ENCODE data around the gene ELP4.

ELP4 gene

GRCh38 chr11:31779374-31779791, 269.8 kb downstream of the ELP4 start:
- peak; percentile 55 for DNase-seq (ENCODE audit: low spot score)

- DNase-seq (ENCODE audit: low spot score): no peak
Observed at GRCh38 chr11:31780078-31780477, 270.5 kb downstream of the ELP4 start.

GRCh38 chr11:31780480-31780971, 271.0 kb downstream of the ELP4 start:
- DNase-seq (ENCODE audit: low spot score): no peak

DNA sequence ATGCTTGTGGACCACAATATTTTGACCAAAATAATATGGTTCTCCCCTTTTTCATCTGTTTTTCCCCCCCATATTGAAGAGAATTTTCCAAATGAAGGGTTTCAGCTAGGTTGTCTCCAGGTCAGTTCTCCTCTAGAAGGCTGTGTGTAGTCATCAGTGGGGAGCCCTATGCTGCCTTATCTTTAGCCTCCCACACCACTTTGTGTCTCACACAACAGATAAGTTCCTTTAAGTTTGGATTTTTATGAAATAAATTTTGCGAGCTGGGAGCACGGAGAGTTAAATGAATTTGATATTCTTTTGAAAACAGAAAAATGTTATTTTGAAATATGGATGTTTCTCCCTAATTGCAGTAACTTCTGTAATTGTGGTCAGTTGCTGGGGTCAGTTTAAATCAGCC, 272.7 kb downstream of the ELP4 start:
- no peak for DNase-seq (ENCODE audit: low spot score)

- DNase-seq (ENCODE audit: low spot score): no peak
Observed at GRCh38 chr11:31783252-31783651, 273.7 kb downstream of the ELP4 start.

DNA sequence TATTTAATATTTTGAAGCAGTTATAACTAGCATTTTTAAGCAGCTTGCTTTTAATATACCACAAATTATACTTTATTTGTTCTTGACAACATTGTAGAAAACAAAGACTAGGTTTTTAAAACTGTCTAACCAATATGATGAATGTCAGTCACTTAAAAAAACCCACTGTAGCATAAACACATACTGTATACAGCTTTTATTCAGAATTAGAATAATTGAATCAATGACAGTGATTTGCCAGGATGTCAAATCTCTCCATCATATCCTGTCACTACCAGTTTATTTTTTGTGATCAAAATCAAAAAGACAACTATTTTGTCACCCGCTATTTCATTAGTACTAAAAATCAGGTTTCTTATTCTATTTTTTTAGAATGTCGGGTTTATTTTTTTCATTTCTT, 275.0 kb downstream of the ELP4 start:
- DNase-seq (ENCODE audit: low spot score): no peak

GRCh38 chr11:31786996-31787685, 277.6 kb downstream of the ELP4 start:
- no peak for DNase-seq (ENCODE audit: low spot score)

- DNase-seq (ENCODE audit: low spot score): no peak
Observed at GRCh38 chr11:31788085-31788484, 278.5 kb downstream of the ELP4 start.

GRCh38 chr11:31790649-31791048, 281.1 kb downstream of the ELP4 start:
- no peak for DNase-seq (ENCODE audit: low spot score)

DNA sequence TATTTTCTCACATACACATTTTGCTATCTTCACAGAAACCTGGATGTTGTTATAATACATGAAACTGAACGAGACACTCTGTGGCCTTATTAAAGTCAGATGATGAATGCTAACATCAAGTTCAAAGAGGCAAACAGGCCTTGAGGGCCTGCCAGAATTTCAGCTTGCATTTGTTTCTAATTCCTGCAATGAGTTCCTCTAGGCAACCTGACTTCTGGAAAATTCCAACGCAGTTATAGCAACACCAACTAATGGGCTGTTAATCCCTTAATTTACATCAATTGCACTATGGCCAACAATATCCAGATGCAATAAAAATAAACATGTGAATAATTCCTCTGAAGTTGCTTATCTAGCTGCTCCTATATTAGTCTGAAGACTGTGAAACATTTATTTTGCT, 282.5 kb downstream of the ELP4 start:
- DNase-seq (ENCODE audit: low spot score): no peak

DNA sequence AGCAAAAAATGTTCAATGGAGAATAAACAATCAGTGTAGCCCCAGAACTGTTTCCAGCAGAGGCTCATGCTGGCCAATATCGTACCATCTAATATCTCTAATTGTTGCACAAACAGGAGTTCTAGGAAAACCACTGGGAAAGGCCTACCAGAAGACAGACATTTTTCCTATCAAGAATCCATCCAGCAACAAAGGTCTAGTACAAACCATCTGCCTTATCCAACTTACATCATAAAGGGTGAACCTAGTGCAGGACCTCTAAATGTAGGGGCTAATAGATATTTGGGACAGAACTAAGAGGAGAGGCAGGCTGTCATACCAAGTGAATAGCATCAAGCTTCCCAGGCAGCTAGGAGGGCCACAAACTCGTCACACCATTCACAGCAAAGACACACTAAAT, 282.9 kb downstream of the ELP4 start:
- no peak for DNase-seq (ENCODE audit: low spot score)

GRCh38 chr11:31793264-31793663, 283.7 kb downstream of the ELP4 start:
- DNase-seq (ENCODE audit: low spot score): no peak

DNA sequence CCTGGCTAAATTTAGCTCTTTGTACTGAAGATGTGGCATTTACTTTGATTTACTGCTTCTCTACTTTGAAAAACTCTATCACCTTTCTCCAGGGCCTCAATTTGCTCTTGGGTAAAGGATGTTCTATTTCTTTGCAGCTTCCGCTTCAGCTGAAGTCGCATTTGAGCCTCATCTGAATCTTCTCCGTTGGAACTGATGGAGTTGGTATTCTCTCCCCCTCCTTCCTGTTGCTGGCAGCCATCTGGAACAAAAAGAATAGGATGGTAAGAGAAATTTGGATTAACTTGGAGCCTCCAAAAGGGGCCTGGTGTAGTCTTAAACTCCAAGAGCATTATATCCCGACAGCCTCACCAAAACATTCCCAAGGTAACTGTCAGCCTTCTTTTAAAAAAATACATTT, 285.0 kb downstream of the ELP4 start:
- DNase-seq (ENCODE audit: low spot score): no peak

DNA sequence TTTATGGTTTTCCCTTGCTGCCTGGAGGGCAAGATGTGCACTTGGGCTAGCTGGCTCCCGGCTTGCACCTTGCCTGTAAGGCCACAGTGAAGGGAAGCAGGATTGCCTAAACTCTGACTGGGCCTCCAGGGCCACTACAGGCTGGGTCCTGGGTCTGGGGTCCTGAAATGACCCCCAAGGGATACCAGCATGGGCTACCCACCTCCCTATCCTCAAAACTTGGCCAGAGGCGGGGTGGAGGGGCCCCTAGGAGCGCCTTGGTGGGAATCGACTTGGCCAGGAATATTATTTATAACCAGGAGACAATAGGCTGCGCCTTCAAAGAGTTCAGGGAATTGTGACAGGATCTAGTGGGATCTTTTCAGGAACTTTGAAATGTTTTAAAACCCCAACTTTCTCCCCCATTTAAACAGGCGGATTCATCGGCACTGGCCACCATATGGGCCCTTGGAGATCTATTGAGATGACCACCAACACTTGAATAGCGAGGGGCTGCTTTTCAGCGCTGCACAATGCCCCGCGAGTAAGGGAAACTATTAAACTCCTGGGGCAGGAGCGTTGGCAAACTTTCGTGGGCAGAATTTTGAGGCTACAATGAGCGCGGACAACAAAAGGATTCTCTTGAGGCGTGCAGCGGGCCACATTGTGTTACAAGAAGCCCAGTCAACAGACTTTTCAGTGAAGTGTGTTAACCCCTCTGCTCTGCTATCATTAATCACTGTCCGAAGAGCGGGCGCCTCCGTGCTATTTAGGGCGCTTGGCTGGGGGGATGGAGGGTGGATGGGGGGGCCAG, 286.3 kb downstream of the ELP4 start:
- DNase-seq (ENCODE audit: low spot score): no peak

- no peak for DNase-seq (ENCODE audit: low spot score)
Observed at GRCh38 chr11:31796499-31797189, 287.1 kb downstream of the ELP4 start.

DNA sequence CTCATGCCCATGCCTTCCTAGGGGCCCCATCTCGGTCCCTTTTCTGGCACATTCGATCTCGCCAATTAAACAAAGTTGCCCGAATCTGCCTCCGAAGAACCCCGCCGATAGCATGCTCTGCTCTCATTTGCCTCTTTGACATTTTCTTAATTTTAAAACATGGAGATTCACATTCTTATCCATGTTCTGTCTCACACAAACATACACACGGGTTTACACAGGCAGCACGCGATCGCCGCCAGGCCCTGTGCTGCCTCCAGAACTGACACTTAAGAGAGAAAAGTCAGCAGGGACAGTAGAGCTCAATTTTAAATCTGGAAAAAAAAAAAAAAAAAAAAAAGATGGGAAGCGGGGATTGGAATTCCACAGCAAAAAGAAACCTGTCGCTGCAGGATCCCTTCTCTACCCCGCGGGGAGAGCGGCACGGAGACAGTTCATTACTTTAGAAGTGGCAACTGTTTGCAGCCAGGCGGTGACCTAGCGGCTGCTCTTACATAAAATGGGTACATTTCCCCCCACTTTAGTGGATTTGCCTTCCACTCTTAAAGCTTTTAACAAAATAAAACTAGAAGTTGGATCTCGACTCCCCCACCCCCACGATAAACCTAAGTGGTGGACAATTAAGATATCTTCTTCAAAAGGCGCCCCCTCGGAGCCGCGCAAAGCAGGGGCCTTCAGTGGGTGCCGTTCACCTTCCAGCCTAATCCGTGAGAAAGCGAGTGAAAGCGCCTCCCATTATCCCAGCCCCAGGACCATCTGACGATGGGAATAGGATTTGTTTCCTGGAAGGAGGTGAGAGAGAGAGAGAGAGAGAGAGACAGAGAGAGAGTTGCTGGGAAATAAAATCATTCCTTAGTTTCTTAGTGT, 287.9 kb downstream of the ELP4 start:
- DNase-seq (ENCODE audit: low spot score): no peak

GRCh38 chr11:31798057-31798553, 288.5 kb downstream of the ELP4 start:
- no peak for DNase-seq (ENCODE audit: low spot score)

GRCh38 chr11:31798554-31799434, 289.2 kb downstream of the ELP4 start:
- DNase-seq (ENCODE audit: low spot score): no peak

DNA sequence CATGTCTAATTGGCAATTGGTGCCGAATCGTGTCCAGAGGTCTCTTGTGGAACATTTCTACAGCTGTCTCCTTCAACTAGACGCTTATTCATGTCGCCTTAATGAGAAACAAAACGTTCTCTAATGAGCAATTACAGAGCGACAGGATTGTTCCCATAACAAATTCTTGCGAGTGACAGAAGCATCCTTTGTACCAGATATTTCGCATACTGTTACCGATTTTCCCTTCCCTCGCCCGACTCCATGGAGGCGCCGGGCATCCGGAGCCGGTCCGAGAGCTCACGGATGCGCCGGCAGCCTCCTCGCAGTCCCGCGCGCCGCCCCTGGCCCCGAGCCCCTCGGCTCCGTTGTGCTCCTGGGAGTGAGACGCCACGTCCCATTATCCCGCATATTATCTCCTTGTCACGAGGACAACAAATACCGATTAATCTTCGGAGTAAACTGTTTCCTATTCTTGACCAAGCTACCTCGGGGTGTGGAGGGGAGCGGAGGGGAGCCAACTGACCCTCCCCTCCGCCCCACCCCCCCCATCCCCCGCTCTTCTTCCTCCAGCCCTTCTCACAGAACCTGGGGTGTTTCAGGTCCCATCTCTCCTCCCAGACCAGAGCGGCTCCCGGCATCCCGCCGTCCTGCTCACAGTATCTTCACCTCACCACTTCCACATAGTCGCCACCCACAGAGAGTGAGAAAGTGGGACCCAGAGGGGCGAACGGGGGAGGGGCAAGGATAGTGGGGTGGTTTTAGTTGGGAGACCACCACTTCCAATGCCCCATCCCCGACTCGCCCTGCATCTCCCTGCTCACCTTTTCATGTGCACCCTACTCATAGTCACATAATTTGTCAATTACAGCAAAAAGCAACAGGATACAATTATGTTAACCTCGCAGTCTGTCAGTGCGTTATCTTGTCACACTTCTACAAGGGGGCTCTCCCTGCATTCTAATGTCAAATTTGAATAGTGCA, 290.1 kb downstream of the ELP4 start:
- no peak for DNase-seq (ENCODE audit: low spot score)
